UCSD-AML1 (cell line): ENCODE measurements around the gene NUP37.

Experiments used
- DNase-seq: peaks from one replicate; lab custom pipeline; 2025; ENCODE audit not compliant: unreplicated experiment; lab: John Stamatoyannopoulos, UW

The NUP37 gene

DNA sequence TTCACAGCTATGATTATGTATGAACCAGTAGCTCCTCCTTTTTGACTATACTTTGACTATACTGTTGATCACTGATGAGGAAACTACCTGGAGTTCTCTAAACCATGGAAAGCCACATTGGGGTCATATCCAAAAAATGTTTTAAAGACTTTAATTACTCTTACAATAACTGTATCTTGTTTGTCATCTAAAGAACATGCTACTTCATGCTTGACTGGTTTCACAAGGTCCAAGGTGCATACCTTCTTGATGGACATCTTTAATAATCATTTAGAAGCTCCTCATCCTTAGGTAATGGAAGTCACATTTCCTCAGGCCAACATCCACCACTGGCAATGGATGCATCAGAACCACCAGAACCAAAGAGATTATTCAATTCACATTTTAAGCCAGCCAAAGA, 88.1 kb downstream of the NUP37 start:
- DNase-seq = no peak

GRCh38 chr12:102029141-102029540, 90.8 kb downstream of the NUP37 start:
- DNase-seq = no peak

DNA sequence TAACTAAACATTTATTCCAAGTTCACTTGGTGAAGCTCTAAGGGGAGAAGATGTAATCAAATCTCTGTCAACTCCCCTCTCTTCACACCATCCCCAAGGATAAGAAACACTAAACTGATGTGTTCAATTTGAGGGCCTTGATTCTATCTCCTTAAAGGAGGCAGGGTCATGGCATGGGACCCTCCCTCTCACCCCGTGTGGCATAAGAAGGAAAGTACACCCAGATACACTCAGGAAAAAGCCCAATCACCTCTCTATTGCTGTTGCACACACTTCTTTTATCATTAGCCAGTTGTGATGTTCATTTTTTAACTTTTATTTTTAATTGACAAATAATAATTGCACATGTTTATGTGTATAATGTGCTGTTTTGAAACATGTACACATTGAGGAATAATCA, 93.2 kb downstream of the NUP37 start:
- DNase-seq = no peak

GRCh38 chr12:102024765-102025164, 95.1 kb downstream of the NUP37 start:
- DNase-seq = no peak

GRCh38 chr12:102023343-102023930, 96.5 kb downstream of the NUP37 start:
- no peak for DNase-seq
